KMS-11 (cell line): ENCODE results near the gene SFRP4.

Source experiments
- H2AFZ ChIP-seq: fragments of 200-600 bp; sonication (generic); 2 replicates; pipeline ENCODE4 v1.6.1; 2016; ENCODE audit warnings: antibody characterized with exemption, mixed run types, low read depth
- H3K27ac ChIP-seq: fragments of 200-600 bp; sonication (generic); 2 replicates; pipeline ENCODE4 v1.6.1; 2016; ENCODE audit warnings: mild to moderate bottlenecking, mixed run types
- H3K27me3 ChIP-seq: fragments of 200-600 bp; sonication (generic); 2 replicates; pipeline ENCODE4 v1.6.1; 2017; ENCODE audit warnings: mild to moderate bottlenecking, low read depth, mixed run types, moderate library complexity; ENCODE audit not compliant: insufficient read depth
- H3K36me3 ChIP-seq: fragments of 200-600 bp; sonication (generic); 2 replicates; pipeline ENCODE4 v1.6.1; 2017; ENCODE audit warnings: mild to moderate bottlenecking, mixed run types; ENCODE audit not compliant: insufficient read depth
- H3K4me1 ChIP-seq: fragments of 200-600 bp; sonication (generic); 2 replicates; pipeline ENCODE4 v1.6.1; 2016; ENCODE audit warnings: mild to moderate bottlenecking, low read depth, mixed run types; ENCODE audit not compliant: poor library complexity, severe bottlenecking
- H3K4me2 ChIP-seq: fragments of 200-600 bp; sonication (generic); 2 replicates; pipeline ENCODE4 v1.7.0; 2016; ENCODE audit warnings: mild to moderate bottlenecking, mixed run types
- H3K4me3 ChIP-seq: fragments of 200-600 bp; sonication (generic); IDR thresholded peaks from 2 replicates; pipeline ENCODE4 v1.6.1; 2017; ENCODE audit warnings: low read depth, low read length, mixed read lengths; ENCODE audit not compliant: insufficient read depth
- H3K79me2 ChIP-seq: fragments of 200-600 bp; sonication (generic); 2 replicates; pipeline ENCODE4 v1.6.1; 2016; ENCODE audit warnings: low read depth, mixed run types; ENCODE audit not compliant: insufficient read depth
- H3K9ac ChIP-seq: fragments of 200-600 bp; sonication (generic); 2 replicates; pipeline ENCODE4 v1.6.1; 2016; ENCODE audit warnings: mild to moderate bottlenecking, mixed run types
- H4K20me1 ChIP-seq: fragments of 200-600 bp; sonication (generic); 2 replicates; pipeline ENCODE4 v1.6.1; 2016; ENCODE audit warnings: mild to moderate bottlenecking, mixed run types; ENCODE audit not compliant: insufficient read depth
- TF ChIP-seq, protein P1 (sequence below): fragments of 200-600 bp; sonication (generic); conservative IDR thresholded peaks from 2 replicates; pipeline ENCODE4 v1.6.1; 2017; ENCODE audit warnings: low read depth, mild to moderate bottlenecking, antibody characterized with exemption, low read length, moderate library complexity, mixed read lengths

The SFRP4 gene

GRCh38 chr7:37942934-37943610, 26.5 kb upstream of the SFRP4 start:
- H4K20me1 ChIP-seq: no peaks in the 10 kb centered on the region; the same call in 1 of the 2 replicates
- no peaks in the 10 kb centered on the region for H3K27me3 ChIP-seq
- H3K36me3 ChIP-seq: no peaks in the 10 kb centered on the region
- no peak overlapping the region for H3K9ac ChIP-seq
- TF ChIP-seq, protein P1, sequence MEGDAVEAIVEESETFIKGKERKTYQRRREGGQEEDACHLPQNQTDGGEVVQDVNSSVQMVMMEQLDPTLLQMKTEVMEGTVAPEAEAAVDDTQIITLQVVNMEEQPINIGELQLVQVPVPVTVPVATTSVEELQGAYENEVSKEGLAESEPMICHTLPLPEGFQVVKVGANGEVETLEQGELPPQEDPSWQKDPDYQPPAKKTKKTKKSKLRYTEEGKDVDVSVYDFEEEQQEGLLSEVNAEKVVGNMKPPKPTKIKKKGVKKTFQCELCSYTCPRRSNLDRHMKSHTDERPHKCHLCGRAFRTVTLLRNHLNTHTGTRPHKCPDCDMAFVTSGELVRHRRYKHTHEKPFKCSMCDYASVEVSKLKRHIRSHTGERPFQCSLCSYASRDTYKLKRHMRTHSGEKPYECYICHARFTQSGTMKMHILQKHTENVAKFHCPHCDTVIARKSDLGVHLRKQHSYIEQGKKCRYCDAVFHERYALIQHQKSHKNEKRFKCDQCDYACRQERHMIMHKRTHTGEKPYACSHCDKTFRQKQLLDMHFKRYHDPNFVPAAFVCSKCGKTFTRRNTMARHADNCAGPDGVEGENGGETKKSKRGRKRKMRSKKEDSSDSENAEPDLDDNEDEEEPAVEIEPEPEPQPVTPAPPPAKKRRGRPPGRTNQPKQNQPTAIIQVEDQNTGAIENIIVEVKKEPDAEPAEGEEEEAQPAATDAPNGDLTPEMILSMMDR: no peak
- H3K4me1 ChIP-seq: peaks cover 8% of the 10 kb centered on the region
- no peak overlapping the region for H3K27ac ChIP-seq
- H3K4me3 ChIP-seq: no peak overlapping the region
- H2AFZ ChIP-seq: no peak overlapping the region
- no peaks in the 10 kb centered on the region; the same call in 1 of the 2 replicates for H3K79me2 ChIP-seq
- H3K4me2 ChIP-seq: no peak overlapping the region

GRCh38 chr7:37933018-37933566, 16.5 kb upstream of the SFRP4 start:
- Histone ChIP-seq H3K36me3 (no peaks in the 10 kb centered on the region), H3K4me3 (no peak overlapping the region), H3K4me1 (no peaks in the 10 kb centered on the region), H3K79me2 (peaks cover 9% of the 10 kb centered on the region; the same call in 1 of the 2 replicates), H3K9ac (no peak overlapping the region), H4K20me1 (no peaks in the 10 kb centered on the region), H3K4me2 (no peak overlapping the region), H3K27me3 (no peaks in the 10 kb centered on the region), H3K27ac (no peak overlapping the region), H2AFZ (no peak overlapping the region)
- TF ChIP-seq, protein P1: no peak

DNA sequence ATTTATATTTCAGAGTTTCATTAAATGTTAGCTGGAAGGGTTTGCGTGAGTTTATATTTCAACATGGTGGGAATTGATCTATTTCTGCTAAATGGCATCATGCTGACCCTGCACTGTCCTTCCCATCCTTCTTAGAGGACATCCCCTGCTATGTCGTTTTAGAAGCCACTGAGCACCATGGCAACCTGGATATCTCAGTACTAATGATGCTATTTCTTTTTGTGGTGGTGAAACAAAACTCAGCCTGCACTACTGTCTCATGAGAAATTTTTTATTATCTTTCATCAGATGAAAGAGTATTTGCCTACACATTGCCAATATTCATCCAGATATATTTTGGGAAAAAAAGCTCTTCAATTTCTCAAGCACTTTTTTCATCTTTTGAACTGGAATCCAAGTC, 15.9 kb upstream of the SFRP4 start:
- H4K20me1 ChIP-seq: no peaks in the 10 kb centered on the region
- H3K36me3 ChIP-seq: no peaks in the 10 kb centered on the region
- no peak overlapping the region for H3K27ac ChIP-seq
- no peak overlapping the region for H2AFZ ChIP-seq
- TF ChIP-seq, protein P1: no peak
- H3K79me2 ChIP-seq: peaks cover 14% of the 10 kb centered on the region; the same call in 1 of the 2 replicates
- H3K4me2 ChIP-seq: no peak overlapping the region
- no peak overlapping the region for H3K9ac ChIP-seq
- no peaks in the 10 kb centered on the region for H3K27me3 ChIP-seq
- H3K4me3 ChIP-seq: no peak overlapping the region
- no peaks in the 10 kb centered on the region for H3K4me1 ChIP-seq

DNA sequence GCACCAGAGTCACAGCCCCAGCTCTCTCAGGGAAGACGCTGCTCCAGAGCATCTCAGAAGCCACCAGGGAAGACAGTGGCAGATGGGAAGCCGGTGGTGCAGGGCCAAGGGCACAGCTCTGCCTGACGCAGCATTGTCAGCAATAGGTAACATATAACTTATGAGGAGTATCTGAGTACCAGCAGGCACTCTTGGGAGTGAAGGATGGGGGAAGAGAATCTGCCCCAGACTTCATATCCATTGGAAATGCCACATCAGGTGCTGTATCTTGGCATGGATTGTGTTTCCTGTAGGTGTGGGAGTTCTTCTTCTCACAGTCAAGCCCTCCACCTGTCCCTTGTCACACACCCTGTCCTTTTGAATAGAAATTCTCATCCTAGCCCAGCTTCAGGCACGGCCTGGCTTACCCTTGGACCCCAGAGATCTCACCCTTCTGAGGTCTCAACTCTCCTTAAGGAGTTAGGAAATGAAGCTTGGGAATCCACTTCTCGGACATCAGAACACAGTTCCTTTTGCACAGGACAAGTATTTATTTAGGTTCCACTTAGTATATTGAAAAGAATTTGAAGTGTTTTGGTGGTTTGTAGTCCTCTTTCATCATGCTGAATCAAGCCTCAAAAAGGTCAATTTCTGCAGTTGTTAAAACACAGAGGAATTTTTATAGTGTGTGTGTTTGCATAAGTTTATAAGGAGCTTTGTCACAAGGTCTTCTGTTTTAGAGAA, 13.8 kb upstream of the SFRP4 start:
- H3K4me3 ChIP-seq: no peak overlapping the region
- TF ChIP-seq, protein P1: no peak
- no peak overlapping the region for H2AFZ ChIP-seq
- no peak overlapping the region for H3K9ac ChIP-seq
- no peaks in the 10 kb centered on the region for H3K4me1 ChIP-seq
- H3K79me2 ChIP-seq: peaks cover 13% of the 10 kb centered on the region; the same call in 1 of the 2 replicates
- no peaks in the 10 kb centered on the region for H4K20me1 ChIP-seq
- no peaks in the 10 kb centered on the region for H3K27me3 ChIP-seq
- no peak overlapping the region for H3K27ac ChIP-seq
- H3K36me3 ChIP-seq: no peaks in the 10 kb centered on the region
- no peak overlapping the region for H3K4me2 ChIP-seq
